ENCODE measurements around the gene CDK19.
"Not testable (repeated sequence)": the region's sequence is repeated elsewhere in the genome, so short reads cannot be mapped to it uniquely, and the experiment has no call there.

The CDK19 gene

DNA sequence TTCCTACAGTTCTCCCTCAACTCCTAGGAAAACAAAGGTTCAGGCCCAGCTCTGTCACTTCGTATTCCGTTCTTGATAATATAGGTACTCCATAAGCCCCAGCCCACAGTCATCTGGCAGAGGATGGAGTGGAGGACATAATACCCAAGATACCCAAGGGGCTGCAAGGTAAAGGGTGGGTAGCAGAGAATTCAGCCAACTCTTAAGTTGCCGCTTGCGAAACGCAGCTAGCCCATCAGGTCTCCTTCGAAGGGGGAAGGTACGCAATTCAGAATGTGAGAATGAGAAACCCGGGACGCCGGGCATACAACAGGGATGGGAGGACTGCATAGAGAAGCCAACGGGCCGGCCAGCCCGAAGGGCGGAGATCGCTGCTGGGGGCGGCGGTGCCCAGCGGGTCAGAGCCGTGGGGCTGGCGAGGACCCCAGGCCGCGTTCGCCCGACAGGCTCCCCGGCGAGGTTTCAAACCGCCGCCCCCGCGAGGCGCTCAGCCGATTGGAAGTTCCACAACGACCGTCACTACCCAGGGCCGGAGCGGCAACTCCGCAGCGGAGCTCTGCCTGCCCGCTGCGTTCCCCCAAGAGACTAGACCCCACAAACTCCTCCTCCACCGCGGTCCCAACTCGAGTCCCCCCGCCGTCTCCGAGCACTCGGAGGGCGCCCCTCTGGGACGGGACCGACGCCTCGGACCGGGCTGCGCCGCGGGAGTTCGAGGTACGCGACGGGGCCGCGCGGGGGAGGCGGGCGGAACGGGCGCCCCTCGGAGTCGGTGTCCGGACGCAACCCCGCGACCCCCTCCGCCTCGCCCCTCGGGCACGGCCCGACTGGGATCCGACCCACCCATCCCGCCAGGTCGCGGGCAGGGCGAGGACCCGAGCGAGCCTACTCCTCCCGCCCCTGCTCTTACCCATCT is 911 bp downstream of the CDK19 start:
- peak overlapping the region; percentile 89 for H3K4me3 ChIP-seq (ENCODE audit: low read depth, low read length)
- TF ChIP-seq, protein P1, sequence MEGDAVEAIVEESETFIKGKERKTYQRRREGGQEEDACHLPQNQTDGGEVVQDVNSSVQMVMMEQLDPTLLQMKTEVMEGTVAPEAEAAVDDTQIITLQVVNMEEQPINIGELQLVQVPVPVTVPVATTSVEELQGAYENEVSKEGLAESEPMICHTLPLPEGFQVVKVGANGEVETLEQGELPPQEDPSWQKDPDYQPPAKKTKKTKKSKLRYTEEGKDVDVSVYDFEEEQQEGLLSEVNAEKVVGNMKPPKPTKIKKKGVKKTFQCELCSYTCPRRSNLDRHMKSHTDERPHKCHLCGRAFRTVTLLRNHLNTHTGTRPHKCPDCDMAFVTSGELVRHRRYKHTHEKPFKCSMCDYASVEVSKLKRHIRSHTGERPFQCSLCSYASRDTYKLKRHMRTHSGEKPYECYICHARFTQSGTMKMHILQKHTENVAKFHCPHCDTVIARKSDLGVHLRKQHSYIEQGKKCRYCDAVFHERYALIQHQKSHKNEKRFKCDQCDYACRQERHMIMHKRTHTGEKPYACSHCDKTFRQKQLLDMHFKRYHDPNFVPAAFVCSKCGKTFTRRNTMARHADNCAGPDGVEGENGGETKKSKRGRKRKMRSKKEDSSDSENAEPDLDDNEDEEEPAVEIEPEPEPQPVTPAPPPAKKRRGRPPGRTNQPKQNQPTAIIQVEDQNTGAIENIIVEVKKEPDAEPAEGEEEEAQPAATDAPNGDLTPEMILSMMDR (IDR thresholded peaks at IDR 0.05; ENCODE audit: borderline replicate concordance, insufficient read depth, low read depth, low read length), result 0 out of 2 replicates have a peak, but pooled peaks have one; percentile 3

DNA sequence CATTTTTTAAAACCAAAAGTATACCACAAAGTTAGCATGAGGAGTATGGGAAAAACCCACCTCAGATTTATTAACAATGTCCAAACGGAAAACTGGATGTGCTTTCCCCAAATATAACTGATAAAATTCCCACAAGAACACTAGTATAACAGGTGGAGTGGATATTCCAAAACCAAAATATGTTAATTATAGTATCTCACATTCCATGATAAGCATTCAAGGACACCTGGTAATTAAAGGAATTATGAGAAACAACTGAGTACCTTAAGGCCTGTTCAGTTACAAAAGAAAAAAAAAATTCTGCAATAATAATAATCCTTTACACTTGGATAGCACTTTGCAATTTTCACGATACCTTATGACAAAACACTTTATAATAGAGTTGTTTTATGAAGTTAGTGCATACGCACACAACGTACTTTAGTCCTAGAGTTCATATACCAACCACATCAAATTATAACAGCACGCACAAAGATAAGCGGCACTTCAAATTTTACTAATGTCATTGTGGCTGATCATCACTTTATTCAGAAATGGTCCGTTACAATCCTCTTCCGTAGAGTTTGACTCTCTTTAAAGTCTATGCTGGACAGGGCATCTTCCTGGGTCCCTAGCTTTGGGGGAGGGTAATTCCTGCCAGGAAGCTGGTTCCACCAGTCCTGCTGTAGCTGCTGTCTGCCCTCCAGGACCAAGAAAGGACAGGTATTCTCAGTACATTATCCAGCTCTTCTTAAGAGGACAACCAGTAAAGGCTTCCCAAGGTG is 1.7 kb downstream of the CDK19 start:
- TF ChIP-seq, protein P1 (IDR thresholded peaks at IDR 0.05; ENCODE audit: borderline replicate concordance, insufficient read depth, low read depth, low read length), result no peak
- peak overlapping the region; percentile 89 for H3K4me3 ChIP-seq (ENCODE audit: low read depth, low read length)

DNA sequence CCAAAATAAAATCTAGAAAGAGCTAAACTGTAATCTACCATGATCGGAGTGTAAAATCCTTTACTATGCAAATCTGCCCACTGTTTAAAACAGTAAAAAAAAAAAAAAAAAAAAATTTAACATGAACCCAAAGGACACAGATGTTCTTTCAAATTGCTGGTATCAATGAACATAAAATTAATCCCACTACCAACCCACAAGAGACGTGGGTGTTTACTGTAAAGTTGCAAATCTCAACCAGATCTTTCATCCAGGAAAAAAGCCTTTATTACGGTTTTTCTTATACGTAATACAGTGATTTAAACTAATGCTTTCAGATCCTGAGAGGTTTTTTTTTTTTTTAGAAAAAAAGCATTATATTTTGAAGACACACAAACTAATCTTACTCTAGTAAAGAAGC is 2.5 kb downstream of the CDK19 start:
- TF ChIP-seq, protein P1 (IDR thresholded peaks at IDR 0.05; ENCODE audit: borderline replicate concordance, insufficient read depth, low read depth, low read length), result no peak

DNA sequence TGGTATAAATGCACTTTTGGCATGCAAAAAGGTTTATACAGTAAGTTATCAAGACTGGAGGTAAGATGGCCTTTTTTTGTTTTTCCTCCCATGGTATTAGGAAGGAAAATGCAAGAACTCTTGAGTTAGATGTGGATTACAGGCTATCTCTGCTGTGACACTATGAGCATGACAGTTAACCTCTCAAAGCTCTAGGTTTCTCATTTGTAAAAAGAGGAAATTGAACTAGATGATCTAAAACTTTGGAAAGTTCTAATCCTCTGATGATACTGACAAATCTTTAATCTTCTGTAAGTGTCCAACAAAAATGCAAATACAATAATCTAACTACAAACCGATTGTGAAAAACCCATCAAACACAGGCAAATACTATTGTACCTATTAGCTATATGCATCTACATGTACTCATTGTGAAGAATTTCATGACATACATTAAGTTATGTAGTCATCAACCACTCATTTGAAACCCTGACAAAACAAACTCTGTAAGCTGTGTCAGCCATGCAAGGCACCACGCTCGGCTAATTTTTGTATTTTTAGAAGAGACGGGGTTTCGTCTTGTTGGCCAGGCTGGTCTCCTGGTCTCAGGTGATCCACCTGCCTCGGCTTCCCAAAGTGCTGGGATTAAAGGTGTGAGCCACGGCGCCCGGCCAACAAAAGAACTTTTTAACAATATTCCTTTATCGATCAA is 4.2 kb downstream of the CDK19 start:
- H3K4me3 ChIP-seq (ENCODE audit: low read depth, low read length), result no peak overlapping the region
- TF ChIP-seq, protein P1 (IDR thresholded peaks at IDR 0.05; ENCODE audit: borderline replicate concordance, insufficient read depth, low read depth, low read length), result no peak

More for the DNA sequence above, 2.5 kb downstream of the CDK19 start:
- no peak overlapping the region for H3K4me3 ChIP-seq (ENCODE audit: low read depth, low read length)

DNA sequence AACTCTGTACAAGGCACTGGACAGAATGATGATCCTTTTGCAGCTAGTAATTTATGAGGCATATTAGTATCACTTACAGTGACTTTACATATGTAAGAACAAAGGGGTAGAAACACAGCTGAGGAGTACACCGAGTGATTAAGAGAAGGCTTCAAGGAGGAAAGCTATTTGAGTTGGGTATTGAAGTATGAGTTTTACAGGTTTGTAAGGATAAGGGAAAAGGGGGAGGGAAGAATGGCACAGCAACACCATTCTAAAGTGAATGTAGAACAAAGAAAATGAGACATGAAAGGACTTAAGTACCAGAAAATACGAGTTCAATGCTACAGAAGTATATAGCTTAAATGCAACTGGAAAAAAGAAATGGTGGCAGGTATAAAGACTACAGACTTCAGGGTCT is 5.5 kb downstream of the CDK19 start:
- TF ChIP-seq, protein P1 (IDR thresholded peaks at IDR 0.05; ENCODE audit: borderline replicate concordance, insufficient read depth, low read depth, low read length), result no peak
- no peak overlapping the region for H3K4me3 ChIP-seq (ENCODE audit: low read depth, low read length)

DNA sequence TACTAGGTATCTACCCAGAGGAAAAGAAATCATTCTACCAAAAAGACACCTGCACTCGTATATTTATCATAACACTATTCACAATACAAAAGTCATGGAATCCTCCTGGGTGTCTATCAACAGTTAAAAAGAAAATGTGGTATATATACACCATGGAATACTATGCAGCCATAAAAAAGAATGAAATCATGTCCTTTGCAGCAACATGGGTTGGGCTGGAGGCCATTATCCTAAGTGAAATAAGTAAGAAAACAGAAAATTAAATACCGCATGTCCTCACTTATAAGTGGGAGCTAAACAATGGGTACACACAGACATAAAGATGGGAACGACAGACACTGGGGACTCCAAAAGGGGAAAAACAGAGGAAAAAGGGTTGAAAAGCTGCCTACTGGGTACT is 13.1 kb downstream of the CDK19 start:
- not testable (repeated sequence) for H3K4me3 ChIP-seq (ENCODE audit: low read depth, low read length)

DNA sequence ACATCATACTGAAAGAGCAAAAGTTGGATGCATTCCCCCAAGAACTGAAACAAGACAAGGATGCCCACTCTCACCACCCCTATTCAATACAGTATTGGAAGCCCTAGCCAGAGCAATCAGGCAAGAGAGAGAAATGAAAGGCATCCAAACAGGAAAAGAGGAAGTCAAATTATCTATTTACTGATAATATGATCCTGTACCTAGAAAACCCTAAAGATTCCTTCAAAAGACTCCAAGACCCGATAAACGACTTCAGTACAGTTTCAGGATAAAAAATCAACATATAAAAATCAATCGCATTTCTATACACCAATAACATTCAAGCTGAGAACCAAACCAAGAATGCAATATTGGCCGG is 14.5 kb downstream of the CDK19 start:
- no peak overlapping the region for H3K4me3 ChIP-seq (ENCODE audit: low read depth, low read length)
- TF ChIP-seq, protein P1 (IDR thresholded peaks at IDR 0.05; ENCODE audit: borderline replicate concordance, insufficient read depth, low read depth, low read length), result no peak
